ENCODE data around the gene GGCX. TPM values are rescaled to one million over a fixed set of nuclear protein-coding genes. Genes with fewer than 3 reads are reported as not detected.

The GGCX gene
- total RNA-seq, 1 donor from 2014 or later: 58.2 TPM

GRCh38 chr2:85539361-85540132 is 21.7 kb downstream of the GGCX start:
- TF ChIP-seq CTCF (IDR thresholded peaks at IDR 0.05): no peak
- Mint-ChIP-seq H3K4me3 (ENCODE audit: unreplicated experiment) (peak overlapping the region; percentile 89), H3K4me1 (ENCODE audit: unreplicated experiment) (peaks cover 54% of the 10 kb centered on the region), H3K27ac (ENCODE audit: unreplicated experiment) (peak overlapping the region; percentile 99), H3K9me3 (ENCODE audit: unreplicated experiment) (no peaks in the 10 kb centered on the region), H3K36me3 (ENCODE audit: unreplicated experiment) (peaks cover 42% of the 10 kb centered on the region), H3K27me3 (ENCODE audit: unreplicated experiment) (no peaks in the 10 kb centered on the region)
- peak; percentile 86 for DNase-seq (ENCODE audit: extremely low spot score, unreplicated experiment)

- peaks cover 49% of the 10 kb centered on the region for H3K4me1 Mint-ChIP-seq (ENCODE audit: unreplicated experiment)
These were observed 22.6 kb downstream of the GGCX start, which contains the start of gene MAT2A for GRCh38 chr2:85538507-85539360. TSS of gene MAT2A (plus strand) at chr2:85539168. CDS start at chr2:85539288, 120 bp downstream.

GRCh38 chr2:85537600-85538506 is 23.4 kb downstream of the GGCX start:
- H3K36me3 Mint-ChIP-seq (ENCODE audit: unreplicated experiment): peaks cover 27% of the 10 kb centered on the region
- H3K27me3 Mint-ChIP-seq (ENCODE audit: unreplicated experiment): no peaks in the 10 kb centered on the region
- no peaks in the 10 kb centered on the region for H3K9me3 Mint-ChIP-seq (ENCODE audit: unreplicated experiment)
- no peak for DNase-seq (ENCODE audit: extremely low spot score, unreplicated experiment)
- peak overlapping the region; percentile 89 for H3K4me3 Mint-ChIP-seq (ENCODE audit: unreplicated experiment)
- TF ChIP-seq CTCF (IDR thresholded peaks at IDR 0.05): no peak
- H3K4me1 Mint-ChIP-seq (ENCODE audit: unreplicated experiment): peaks cover 45% of the 10 kb centered on the region
- H3K27ac Mint-ChIP-seq (ENCODE audit: unreplicated experiment): peak overlapping the region; percentile 99

More at GRCh38 chr2:85538507-85539360, 22.6 kb downstream of the GGCX start, which contains the start of gene MAT2A:
- TF ChIP-seq CTCF (IDR thresholded peaks at IDR 0.05): peak; percentile 71
- peaks cover 34% of the 10 kb centered on the region for H3K36me3 Mint-ChIP-seq (ENCODE audit: unreplicated experiment)
- no peaks in the 10 kb centered on the region for H3K9me3 Mint-ChIP-seq (ENCODE audit: unreplicated experiment)
- peak within 1 kb of the TSS; percentile 89 for H3K4me3 Mint-ChIP-seq (ENCODE audit: unreplicated experiment)
- H3K27me3 Mint-ChIP-seq (ENCODE audit: unreplicated experiment): no peaks in the 10 kb centered on the region
- peak within 1 kb of the TSS; percentile 99 for H3K27ac Mint-ChIP-seq (ENCODE audit: unreplicated experiment)
- DNase-seq (ENCODE audit: extremely low spot score, unreplicated experiment): peak; percentile 98

- peaks cover 13% of the 10 kb centered on the region for H3K36me3 Mint-ChIP-seq (ENCODE audit: unreplicated experiment)
- peaks cover 32% of the 10 kb centered on the region for H3K4me1 Mint-ChIP-seq (ENCODE audit: unreplicated experiment)
- peak overlapping the region; percentile 47 for H3K27ac Mint-ChIP-seq (ENCODE audit: unreplicated experiment)
- no peaks in the 10 kb centered on the region for H3K9me3 Mint-ChIP-seq (ENCODE audit: unreplicated experiment)
- H3K27me3 Mint-ChIP-seq (ENCODE audit: unreplicated experiment): no peaks in the 10 kb centered on the region
- no peak overlapping the region for H3K4me3 Mint-ChIP-seq (ENCODE audit: unreplicated experiment)
- no peak for TF ChIP-seq CTCF (IDR thresholded peaks at IDR 0.05)
- no peak for DNase-seq (ENCODE audit: extremely low spot score, unreplicated experiment)
These were observed 24.8 kb downstream of the GGCX start for GRCh38 chr2:85536479-85536878.

Measured in osteocyte (in vitro differentiated cells).